Lower leg skin (tissue), 4 donors: Measurements from ENCODE around the gene SORCS1. TPM values are rescaled to one million over a fixed set of nuclear protein-coding genes. Genes with fewer than 3 reads are reported as not detected.

Experiments used
- DNase-seq, 2 donors: peaks; one replicate each; pipeline ENCODE4 v3.0.0-alpha.2; 2019; ENCODE audit warnings: low spot score in 2 of 2
- H3K4me3 ChIP-seq: fragments of 200-600 bp; sonication (generic); 2 replicates; pipeline ENCODE4 v1.5.1; 2017; ENCODE audit warnings: mild to moderate bottlenecking, low read depth; ENCODE audit not compliant: poor library complexity, severe bottlenecking
- POLR2A ChIP-seq, 2 donors: fragments of 450-650 bp; IDR thresholded peaks; one replicate each; pipeline ENCODE4 v1.6.1; 2016 to 2017; ENCODE audit warnings: antibody characterized with exemption in 2 of 2, mild to moderate bottlenecking in 1 of 2, moderate library complexity in 1 of 2
- WGBS, 2 donors: methylation state at CpG; one replicate each; pipeline ENCODE4 v1.1.5; 2018; 5-methylcytosine and 5-hydroxymethylcytosine counted together
- intact Hi-C: fragments of 100-400 bp; cut with DNase I; formaldehyde crosslinking; loops from one replicate; pipeline ENCODE4 v1.15.0; 2023; ENCODE audit warnings: low total_unique reads
- total RNA-seq, 4 donors: library from RNA; depleted of rRNA; stranded (reverse); fragments of >200 nt; gene quantifications; one replicate each; pipeline ENCODE4 v1.1.0, GENCODE V29; 2016
- TF ChIP-seq, protein P1 (sequence below), 3 donors: fragments of 450-650 bp; IDR thresholded peaks; one replicate each; pipeline ENCODE4 v1.5.1; 2016; ENCODE audit warnings: antibody characterized with exemption in 3 of 3, mild to moderate bottlenecking in 3 of 3, moderate library complexity in 2 of 3

Gene SORCS1
- total RNA-seq, 4 donors from 2014 or later: 2.2 to 5.3 (median 2.9) TPM

DNA sequence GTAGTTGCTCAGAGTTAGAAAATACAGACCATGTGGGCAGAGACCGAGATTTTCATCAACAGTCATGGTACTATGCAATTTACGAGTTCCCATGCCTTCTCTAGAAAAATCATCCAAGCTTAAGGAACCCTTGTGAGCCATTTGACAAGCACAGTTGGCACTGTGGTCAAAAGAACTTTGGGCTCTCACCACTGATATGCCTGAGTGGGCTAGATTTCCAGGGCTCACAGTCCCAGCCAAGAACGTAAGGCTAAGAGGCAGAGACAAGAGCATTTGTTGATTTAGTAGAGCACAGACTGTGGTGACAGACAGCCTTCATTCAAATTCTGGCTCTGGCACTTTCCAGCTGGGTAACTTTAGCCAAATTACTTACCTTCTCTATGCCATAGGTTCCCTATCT, 407.0 kb downstream of the SORCS1 start:
- no peak for DNase-seq
- TF ChIP-seq POLR2A (IDR thresholded peaks at IDR 0.05): no peak
- TF ChIP-seq, protein P1, sequence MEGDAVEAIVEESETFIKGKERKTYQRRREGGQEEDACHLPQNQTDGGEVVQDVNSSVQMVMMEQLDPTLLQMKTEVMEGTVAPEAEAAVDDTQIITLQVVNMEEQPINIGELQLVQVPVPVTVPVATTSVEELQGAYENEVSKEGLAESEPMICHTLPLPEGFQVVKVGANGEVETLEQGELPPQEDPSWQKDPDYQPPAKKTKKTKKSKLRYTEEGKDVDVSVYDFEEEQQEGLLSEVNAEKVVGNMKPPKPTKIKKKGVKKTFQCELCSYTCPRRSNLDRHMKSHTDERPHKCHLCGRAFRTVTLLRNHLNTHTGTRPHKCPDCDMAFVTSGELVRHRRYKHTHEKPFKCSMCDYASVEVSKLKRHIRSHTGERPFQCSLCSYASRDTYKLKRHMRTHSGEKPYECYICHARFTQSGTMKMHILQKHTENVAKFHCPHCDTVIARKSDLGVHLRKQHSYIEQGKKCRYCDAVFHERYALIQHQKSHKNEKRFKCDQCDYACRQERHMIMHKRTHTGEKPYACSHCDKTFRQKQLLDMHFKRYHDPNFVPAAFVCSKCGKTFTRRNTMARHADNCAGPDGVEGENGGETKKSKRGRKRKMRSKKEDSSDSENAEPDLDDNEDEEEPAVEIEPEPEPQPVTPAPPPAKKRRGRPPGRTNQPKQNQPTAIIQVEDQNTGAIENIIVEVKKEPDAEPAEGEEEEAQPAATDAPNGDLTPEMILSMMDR (IDR thresholded peaks at IDR 0.05): no peak
- WGBS, 2 donors: 73 to 84% methylated on average over 3 of the region's 3 CpGs
- H3K4me3 ChIP-seq: no peak overlapping the region
- intact Hi-C loops: no loop called here

DNA sequence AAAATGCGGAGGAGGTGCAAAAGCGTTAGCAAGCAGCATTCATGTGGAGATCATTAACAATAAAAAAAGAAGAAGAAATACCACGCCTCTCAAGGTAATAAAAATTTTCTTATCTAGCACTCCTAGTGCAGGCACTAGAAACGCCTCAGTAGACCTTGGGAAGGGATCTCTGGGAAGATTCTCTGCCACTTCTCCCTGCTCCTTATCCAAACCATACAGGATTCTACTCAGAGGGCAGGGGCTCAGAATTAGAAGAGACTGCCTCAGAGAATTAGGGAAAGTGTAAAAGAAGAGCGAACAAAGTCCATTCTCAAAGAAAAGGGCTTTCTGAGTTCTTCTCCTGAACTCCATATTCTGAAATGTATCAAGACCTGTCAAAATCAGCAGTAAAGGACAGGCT, 413.4 kb downstream of the SORCS1 start:
- intact Hi-C loops: no loop called here
- H3K4me3 ChIP-seq: no peak overlapping the region
- TF ChIP-seq, protein P1 (IDR thresholded peaks at IDR 0.05): no peak
- no peak for TF ChIP-seq POLR2A (IDR thresholded peaks at IDR 0.05)
- WGBS, 2 donors: 68 to 77% methylated on average over 5 of the region's 5 CpGs
- no peak for DNase-seq

DNA sequence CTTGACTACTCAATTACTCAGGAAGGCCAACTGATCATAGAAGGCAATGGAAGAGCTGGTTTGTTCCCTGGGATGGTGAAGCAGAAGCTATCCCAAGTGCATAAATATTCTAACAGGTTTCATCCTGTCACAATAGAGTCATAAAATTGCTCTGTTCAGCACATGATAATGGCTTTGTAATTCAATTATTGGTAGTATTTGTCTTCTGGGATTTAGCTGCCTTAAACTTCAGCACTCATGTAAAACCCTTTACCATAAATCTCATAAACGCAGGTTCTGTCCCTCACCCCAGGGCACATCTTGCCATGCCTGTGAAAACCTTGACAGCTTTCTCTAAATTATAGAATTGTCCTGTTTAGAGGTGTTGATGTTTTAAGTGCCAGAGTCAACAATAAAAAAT, 417.6 kb downstream of the SORCS1 start:
- intact Hi-C loops: no loop called here
- WGBS, 2 donors: 28 to 32% methylated on average over 1 of the region's 1 CpG
- no peak overlapping the region for H3K4me3 ChIP-seq
- no peak for DNase-seq
- TF ChIP-seq, protein P1 (IDR thresholded peaks at IDR 0.05): no peak
- TF ChIP-seq POLR2A (IDR thresholded peaks at IDR 0.05): no peak

DNA sequence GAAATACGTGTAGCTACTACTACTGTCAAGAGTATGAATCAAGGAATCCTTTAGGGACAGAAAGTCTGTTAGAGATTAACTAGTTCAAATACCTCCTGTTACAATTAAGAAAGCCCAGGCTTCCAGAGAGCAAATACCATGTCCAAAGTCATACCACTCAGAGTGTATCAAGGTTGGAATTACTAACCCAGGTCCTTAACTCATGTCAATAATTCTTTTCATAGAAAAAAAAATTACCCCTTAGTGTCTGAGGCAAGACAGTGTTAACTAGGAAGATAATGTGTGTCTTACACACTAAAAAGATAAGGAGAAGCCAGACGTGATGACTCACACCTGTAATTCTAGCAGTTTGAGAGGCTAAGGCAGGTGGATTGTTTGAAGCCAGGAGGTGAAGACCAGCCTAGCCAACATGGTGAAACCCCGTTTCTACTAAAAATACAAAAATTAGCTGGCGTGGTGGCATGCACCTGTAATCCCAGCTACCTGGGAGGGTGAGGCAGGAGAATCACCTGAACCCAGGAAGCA, 423.4 kb downstream of the SORCS1 start:
- no peak for DNase-seq
- H3K4me3 ChIP-seq: no peak overlapping the region
- intact Hi-C loops: no loop called here
- 66% methylated on average over 4 of the region's 4 CpGs for WGBS, 2 donors
- TF ChIP-seq POLR2A (IDR thresholded peaks at IDR 0.05): no peak
- TF ChIP-seq, protein P1 (IDR thresholded peaks at IDR 0.05): no peak

DNA sequence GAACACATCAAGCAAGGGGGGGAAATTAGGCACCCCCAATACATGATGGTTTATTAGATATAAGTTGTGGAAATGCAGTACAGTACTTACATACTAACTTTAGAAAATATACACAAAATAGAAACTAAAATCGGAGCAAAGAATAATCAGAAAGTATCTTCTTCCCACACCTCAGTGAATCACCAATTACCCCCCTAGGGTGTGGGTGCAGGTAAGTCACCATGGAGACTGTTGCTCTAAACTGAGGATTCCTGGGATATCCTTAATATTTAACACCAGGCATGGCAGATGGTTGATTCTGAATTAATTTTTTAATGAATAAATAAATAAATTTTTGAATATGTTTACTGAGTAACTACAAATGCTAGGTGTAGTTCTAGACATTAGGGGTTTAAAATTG, 424.4 kb downstream of the SORCS1 start:
- DNase-seq: no peak
- intact Hi-C loops: no loop called here
- 58 to 81% methylated on average over 1 of the region's 1 CpG for WGBS, 2 donors
- no peak overlapping the region for H3K4me3 ChIP-seq
- no peak for TF ChIP-seq POLR2A (IDR thresholded peaks at IDR 0.05)
- TF ChIP-seq, protein P1 (IDR thresholded peaks at IDR 0.05): no peak

DNA sequence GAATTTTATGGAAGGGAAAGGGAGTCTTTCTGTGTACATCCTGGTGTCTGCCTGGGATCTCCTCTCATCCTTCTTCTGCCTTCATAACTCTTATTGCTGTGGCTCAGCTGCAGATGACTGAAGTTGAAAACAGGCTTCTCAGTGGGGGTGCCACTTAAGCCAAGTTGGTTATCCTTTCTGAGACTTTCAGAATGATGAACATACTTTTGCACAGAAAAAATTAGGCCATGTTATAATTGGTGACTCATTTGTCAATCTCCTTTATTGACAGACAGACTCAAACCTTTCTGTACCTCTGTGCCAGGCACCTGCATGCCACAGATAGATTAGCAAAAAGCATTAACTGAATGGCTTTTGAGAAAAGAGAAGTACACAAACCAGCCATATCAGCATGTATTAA, 430.3 kb downstream of the SORCS1 start:
- intact Hi-C loops: no loop called here
- H3K4me3 ChIP-seq: no peak overlapping the region
- no peak for TF ChIP-seq POLR2A (IDR thresholded peaks at IDR 0.05)
- TF ChIP-seq, protein P1 (IDR thresholded peaks at IDR 0.05): no peak
- DNase-seq: no peak
